GM19351 (cell line): Measurements from ENCODE around the gene CIDEA.
A peak's percentile ranks its signal among the peaks of the same experiment; 100 is the strongest.

Experiments
- ATAC-seq: cut with Tn5 transposase; IDR thresholded peaks from one replicate; pipeline ENCODE4 v1.9.1; 2021; ENCODE audit warnings: mild to moderate bottlenecking, moderate library complexity; ENCODE audit not compliant: unreplicated experiment

CIDEA gene

DNA sequence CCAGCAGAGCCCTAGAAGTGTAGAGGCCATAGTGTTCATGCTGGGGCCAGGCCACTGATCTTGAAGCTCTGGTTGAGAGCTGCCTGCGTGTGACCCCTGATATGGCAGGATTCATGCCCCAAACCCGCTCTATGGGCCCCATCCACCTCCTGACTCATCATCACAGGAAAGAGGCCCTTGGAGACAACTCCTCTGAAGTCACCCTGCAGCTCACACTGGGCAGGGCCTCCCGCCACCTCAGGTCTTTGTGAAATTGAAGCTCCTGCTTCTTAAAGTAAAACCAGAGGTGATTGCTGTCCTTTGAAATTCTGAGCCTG lies 41.9 kb downstream of the CIDEA start:
- no peak for ATAC-seq

DNA sequence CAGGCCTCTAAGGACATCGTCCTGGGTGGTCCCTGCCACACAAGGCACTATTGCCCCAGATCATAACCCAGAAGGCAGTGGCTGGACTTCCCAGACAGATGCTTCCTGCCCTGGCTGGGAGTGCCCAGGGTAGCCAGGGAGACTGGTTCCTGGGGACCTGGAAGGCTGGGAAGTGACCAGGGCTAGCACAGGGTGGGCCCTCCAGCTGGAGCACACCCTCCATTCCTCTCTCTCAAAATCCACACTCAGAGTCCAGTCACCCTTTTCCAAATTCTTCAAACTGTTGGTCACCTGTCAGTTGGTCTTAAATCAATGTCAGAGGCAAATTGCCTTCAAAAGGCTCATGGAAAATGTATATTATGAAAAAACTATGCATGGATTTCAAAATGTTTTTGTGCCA lies 42.3 kb downstream of the CIDEA start:
- no peak for ATAC-seq

GRCh38 chr18:12299862-12300261 lies 45.7 kb downstream of the CIDEA start:
- no peak for ATAC-seq

- ATAC-seq = no peak
These were observed 47.3 kb downstream of the CIDEA start for GRCh38 chr18:12301263-12302005.

DNA sequence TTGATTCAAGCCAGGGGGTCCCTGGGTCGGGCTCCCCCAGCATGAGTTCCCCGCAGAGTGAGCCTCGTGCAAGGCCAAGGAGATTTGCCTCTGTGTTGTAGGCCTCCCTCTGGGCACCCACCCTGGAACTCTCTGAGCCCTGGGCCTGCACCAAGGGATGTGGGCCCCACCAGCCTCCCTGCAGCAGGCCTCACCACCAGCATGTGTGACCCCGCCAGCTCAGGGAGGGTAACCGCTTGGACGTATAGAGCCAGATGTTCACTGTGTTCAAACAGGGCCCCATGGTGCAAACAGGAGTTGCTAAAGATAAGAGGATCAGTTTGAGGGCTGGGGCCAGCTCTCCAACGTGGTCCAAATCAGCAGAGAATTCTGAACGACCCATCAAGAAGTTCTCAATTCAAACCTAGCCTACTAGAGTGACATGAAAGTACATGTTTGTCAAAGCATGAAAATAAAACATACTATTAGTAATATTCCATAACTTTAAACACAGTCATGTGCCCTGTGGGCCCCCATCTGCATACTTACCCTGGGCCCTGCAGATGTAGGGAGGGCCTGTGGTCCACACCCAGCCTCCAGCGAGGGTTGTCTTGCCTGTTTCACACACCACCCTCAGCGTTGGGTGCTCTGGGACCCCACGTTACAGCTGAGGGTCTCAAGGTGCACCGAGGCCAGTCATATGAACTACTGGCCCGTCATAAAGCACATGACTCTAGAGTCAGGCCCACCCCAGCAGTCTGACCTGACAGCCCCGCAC lies 48.4 kb downstream of the CIDEA start:
- no peak for ATAC-seq

GRCh38 chr18:12304351-12305210 lies 50.4 kb downstream of the CIDEA start:
- no peak for ATAC-seq

DNA sequence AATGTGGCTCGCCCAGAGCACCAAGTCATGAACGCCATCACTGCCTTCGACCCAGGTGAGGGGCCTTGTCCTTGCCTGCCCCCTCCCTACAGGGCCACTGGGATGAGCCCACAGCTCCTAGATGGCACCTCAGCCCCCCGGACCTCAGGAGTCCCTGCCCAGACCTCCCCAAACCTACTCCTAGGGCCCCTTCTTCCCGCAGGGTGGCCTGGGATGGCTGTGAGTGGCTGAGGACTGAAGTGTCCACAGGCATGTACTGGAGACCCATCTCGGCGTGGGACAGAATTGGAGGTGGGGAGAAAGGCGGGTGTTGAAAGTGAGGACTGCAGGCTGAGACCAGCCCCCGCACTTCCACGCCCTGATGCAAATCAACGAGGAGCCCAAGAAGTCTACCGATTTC lies 51.0 kb downstream of the CIDEA start:
- ATAC-seq = no peak

DNA sequence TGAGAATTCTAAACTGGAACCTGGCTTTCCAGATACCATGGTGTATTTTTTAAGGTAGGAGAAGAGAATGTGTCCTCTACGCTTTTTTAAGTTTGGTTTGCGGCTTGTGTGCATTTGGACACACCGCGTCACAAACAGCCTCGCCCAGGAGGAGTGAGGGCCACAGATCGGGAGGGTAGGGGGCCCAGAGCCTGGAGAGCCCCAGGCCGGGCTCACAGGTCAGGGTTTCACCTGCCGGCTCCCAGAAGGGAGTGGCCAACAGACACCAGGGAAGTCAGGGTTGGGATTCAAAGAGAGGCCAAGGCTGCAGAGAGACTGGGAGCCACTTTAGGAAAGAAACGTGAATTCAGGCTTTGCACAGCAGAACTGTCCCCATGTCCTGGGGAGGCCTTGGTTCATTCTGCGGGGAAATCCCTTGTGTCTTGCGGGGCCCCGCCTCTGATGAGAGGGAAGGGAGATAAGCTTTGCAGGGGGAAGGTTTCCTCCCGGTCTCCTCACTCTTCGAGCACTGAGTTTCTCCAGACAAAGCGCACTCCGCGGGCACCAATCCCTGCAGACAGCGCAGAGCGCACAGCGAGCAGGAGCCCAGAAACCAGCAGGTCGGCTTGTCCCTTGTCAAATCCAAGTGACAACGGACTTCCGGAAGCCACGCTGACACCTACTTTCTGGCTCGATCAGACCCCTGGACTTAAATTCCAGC lies 51.9 kb downstream of the CIDEA start:
- ATAC-seq = no peak

DNA sequence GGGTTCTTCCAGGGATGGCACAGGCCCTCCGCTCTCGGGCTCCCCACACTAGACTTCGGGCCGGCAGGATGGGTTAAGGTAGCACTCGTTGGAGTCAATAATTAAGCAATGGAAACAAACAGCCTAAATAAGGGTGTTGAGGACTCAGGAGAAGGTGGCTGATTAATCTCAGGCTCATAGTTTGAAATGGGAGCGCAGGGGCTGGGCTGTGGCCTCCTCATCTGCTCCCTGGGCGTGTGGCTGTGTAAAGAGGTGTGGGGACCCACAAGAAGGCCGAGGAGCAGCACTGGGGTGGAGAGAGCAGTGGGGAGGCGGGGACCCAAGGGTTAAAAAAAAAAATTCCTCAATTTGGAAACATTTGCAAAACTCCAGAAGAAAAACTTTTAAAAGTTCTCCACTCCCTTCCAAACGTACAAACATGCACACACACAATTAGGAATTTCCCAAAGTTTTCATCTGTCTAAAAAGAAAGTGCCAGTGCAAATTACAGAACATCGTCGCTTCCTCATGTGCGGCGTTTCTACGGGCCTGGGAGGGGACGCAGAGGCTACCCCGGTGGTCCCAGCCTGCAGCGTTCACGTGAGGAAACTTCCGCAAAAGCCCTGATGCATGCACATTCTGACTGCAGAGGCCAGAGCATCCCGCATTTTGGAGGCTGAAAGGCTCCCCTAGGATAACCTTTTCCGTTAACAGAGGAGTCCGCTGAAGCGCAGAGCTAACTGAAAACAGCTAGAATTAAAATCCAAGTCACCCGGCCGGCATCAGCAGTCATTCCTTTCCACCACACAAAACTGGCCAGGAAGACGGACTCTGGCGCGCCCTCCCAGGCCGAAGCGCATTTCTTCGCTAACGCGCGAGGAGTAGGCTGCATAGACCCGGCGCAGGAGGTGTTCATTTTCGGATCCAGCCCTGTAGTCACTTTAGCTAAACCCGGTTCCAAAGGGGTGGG lies 52.9 kb downstream of the CIDEA start:
- peak; percentile 10 for ATAC-seq

- peak; percentile 52 for ATAC-seq
These were observed 53.7 kb downstream of the CIDEA start, which contains the start of gene TUBB6 for GRCh38 chr18:12307701-12308385. TSS of gene TUBB6 (plus strand) at chr18:12308241. CDS start at chr18:12308293, 52 bp downstream.

DNA sequence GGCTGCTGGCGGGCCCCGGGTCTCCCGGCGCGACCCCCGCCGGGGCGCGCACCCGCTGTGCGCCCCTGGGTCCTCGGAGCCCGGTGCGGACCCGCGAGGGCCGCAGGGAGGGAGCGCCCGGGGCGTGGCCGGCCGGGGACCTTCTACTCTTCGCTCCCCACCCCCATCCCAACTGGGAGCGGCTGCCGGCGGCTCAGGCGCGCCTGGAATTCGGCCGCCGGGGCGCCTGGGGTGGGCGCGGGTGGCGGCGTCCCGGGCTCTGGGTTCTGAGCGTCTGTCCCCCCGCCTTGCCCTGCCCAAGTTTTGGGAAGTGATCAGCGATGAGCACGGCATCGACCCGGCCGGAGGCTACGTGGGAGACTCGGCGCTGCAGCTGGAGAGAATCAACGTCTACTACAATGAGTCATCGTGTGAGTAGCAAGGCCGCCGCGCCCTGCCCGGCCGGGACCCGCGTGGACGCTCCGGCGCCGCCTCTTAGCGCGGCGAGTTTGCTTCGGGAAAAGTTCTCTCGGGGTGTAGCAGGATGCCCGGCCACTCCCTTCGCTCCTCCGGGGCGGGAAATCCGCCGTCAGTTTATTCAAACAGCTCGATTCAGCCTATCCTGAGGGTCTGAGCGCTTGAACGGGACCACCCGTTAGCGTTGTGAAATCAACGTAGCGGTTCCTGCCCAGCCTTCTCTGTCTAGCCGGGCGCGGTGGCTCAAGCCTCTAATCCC lies 54.4 kb downstream of the CIDEA start:
- peak; percentile 54 for ATAC-seq

- no peak for ATAC-seq
These were observed 55.6 kb downstream of the CIDEA start for GRCh38 chr18:12309683-12310198.

- ATAC-seq = no peak
These were observed 56.6 kb downstream of the CIDEA start for GRCh38 chr18:12310762-12311161.

GRCh38 chr18:12312976-12313375 lies 58.8 kb downstream of the CIDEA start:
- no peak for ATAC-seq

DNA sequence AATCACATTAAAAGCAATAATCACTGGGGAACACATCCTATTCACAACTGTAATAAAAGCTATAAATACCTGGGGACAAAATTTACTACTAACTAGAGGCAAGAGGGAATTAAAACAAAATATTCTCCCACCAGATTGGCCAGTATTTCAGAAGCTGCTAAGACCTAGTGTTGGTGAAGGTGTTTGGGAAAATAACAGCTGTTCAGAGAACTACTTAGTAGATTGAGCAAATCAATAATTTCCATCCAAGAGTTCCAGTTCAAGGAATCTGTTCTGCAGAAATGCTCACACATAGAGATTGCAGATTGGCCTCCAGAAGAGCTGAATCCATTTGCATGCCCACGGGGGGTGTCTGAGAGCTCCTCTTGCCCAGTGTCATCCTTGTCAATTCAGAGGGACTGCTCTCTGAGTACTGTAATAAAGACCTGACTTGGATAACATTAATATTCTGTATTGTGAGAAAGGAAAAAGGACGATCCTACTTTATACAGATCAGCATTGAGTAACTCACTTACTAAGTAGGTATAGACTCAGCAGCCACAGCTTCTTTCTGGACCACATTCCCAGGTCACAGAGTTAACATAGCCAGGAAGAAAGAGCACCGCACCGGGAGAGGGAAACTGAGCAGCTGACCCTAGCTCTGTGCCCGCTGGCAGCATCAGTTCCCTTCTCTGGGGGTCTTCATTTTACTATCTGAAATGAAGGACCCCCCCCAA lies 59.5 kb downstream of the CIDEA start:
- ATAC-seq = no peak

DNA sequence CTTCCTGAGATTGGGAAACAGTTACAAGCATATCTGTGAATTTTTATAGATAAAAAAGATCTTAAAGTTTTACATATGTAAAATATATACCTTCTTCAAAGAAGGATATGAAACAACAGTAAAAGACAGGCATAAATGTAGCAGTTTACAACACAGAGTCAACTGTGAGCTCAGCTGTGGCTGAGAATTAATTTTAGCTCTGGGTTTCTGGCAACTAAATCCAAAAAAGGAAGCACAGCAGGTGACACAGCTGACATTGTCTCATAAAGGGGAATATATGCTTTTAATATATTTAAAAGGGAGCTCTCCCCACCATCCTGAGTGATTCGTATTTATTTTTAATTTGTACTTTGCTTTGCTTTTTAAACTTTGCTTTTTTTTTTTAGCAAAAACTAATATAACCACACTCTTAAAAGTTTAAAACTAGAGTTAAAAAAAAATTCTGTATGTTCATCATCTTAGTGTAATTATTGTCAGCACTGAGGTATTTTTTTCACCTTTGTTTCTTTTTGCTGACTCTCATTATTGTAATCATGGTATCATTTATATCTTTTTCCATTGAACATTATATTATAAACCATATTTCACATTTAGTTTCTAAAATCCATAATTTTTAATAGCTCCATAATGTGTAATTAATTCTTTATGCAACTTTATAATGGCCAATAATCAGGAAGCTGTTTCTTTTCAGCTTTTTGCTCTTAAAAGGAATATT lies 60.6 kb downstream of the CIDEA start:
- ATAC-seq = no peak

DNA sequence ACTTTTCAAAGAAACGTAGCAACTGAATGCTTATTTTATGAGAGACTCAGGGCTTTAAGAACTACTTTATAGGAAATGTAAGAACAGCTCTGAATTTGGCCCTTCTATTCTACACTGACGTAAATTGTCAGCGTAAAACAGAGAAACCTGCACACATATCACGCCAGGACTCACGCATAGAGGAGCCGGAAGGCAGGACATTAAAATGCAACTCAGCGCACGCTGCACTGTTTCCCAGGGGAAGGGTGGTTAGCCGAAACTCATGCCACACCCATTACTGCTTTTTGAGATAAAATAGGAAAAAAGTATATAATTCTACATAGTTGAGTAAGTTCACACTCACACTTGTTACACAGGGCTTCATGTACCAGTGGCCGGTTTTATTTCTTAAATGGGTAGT lies 61.3 kb downstream of the CIDEA start:
- no peak for ATAC-seq
